Ramos (cell line): ENCODE results near the gene EPHX1.

Experiments used
- in situ Hi-C: fragments of 300-500 bp; cut with MboI; formaldehyde crosslinking; loops from one replicate; pipeline ENCODE4 v1.14.3; 2022; ENCODE audit warnings: low sequenced_read_pairs; ENCODE audit not compliant: unreplicated experiment

The EPHX1 gene

DNA sequence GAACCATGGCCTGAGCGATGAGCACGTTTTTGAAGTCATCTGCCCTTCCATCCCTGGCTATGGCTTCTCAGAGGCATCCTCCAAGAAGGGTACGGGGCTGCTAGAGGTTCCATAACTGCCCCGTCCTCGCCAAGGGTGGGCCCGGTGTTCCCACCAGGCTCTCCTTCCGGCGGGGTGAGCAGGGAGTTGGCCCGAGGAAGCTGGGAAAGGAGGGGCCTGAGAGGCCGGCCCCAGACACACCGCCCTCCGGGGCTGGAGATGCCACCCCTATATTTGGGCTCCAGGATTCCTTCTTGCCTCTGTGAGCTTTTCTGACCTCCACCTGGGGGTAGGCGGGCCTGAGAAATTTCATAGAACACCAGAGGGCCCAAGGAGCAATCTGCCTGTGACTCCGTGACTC is 28.9 kb downstream of the EPHX1 start:
- in situ Hi-C loops, result no loop called here

GRCh38 chr1:225840223-225840610 is 30.3 kb downstream of the EPHX1 start:
- in situ Hi-C loops, result no loop called here

GRCh38 chr1:225840713-225841112 is 30.8 kb downstream of the EPHX1 start:
- in situ Hi-C loops, result no loop called here

- in situ Hi-C loops, result no loop called here
These were observed 32.1 kb downstream of the EPHX1 start for GRCh38 chr1:225842074-225842473.

GRCh38 chr1:225842788-225843425 is 33.0 kb downstream of the EPHX1 start:
- in situ Hi-C loops, result no loop called here

DNA sequence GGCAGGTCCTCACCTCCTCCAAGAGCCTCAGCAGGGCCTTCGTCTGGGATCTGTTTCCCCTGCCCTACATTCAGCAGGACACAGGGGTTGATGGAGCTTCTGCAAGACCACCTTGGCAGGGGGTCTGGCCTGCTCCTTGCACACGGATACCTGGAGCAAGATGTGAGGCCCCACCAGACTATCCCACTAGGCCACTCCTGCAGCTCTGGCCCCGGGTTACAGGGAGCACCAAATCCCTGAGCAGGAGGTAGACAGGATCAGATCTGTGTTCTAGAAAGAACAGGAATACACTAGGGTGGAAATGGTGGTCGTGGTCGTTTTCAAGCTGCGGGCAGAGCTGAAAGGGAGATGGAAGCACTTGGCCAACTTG is 33.5 kb downstream of the EPHX1 start:
- in situ Hi-C loops, result no loop called here

DNA sequence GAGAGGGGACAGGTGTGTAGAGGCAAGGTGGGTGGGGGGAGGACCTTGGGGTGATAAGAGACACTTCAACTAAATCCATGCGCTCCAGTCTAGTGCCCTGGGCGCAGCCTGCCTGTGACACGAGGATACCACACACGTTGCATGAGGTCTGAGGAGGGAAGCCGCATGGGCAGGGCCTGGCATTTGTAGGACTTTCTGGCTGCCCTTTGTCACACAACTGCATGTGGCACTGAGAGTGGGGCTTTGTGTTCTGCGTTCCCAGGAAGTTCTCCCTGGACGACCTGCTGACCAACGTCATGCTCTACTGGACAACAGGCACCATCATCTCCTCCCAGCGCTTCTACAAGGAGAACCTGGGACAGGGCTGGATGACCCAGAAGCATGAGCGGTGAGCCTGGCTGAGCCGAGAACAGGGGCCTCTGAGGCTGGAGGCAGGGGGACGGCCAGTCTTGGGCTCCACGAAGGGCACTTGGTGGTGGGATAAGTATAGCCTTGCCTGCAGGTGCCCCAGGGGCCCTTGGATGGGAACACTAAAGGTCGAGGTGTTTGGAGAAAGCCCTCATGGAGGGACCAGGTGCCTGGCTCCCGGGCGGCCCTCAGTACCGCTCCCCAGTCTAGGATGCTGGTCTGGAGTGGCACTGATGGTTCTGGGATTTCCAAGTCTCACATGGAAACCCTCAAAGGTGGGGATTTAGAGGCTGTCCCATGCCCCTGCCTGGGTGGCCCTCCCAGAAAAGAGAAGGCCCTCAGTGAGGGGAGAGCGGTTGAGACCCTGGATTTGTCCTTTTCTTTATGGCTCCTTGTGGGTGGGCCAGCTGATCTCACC is 34.5 kb downstream of the EPHX1 start:
- in situ Hi-C loops, result no loop called here

- in situ Hi-C loops, result no loop called here
These were observed 35.2 kb downstream of the EPHX1 start for GRCh38 chr1:225845097-225845496.

GRCh38 chr1:225845571-225846259 is 35.8 kb downstream of the EPHX1 start:
- in situ Hi-C loops, result no loop called here

DNA sequence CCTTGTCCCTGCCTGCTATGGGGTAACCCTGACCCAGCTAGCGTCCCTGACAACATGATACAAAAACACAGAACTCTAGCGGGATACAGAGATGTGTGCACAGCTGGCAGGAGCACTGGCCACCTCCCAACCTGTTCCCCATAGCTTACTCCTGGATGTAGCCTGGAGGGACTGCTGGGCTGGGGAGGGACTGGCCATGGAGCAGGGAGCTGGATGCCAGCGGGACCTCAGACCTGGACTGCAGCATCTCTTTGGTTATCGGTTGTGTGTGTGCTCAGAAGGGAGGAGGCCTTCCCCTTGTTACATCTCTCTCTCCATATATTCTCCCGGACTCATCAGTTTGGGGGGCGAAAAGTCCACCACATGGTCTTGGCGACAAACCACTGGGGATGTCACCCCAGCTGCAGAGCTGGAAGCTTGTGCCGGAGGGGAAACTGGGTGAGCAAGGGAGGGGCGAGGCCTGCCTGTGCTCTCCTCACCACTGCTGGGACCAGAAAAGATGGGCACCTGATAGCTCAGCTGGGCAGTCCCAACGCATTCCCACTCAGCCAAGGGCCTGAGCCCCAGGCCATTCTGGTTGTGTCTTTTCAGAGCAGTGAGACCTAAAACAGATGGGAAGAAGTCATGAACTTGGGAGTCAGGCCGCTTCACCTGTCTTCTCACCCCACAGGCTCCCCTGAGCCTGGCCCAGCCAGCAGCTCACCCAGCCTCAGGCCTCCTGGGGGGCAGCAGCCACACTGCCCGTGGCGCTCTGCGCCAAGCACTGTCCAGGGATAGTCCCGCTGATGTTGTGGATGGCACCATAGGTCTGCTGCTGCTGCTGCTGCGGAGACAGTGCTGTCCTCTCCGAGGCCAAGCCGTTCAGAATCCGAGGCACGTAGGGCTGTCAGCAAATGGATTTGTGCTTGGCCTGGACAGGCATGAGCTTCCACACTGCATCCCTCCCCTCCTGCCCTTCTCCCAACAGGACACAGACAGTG is 36.7 kb downstream of the EPHX1 start:
- in situ Hi-C loops, result no loop called here

- in situ Hi-C loops, result no loop called here
These were observed 37.7 kb downstream of the EPHX1 start for GRCh38 chr1:225847610-225848009.

DNA sequence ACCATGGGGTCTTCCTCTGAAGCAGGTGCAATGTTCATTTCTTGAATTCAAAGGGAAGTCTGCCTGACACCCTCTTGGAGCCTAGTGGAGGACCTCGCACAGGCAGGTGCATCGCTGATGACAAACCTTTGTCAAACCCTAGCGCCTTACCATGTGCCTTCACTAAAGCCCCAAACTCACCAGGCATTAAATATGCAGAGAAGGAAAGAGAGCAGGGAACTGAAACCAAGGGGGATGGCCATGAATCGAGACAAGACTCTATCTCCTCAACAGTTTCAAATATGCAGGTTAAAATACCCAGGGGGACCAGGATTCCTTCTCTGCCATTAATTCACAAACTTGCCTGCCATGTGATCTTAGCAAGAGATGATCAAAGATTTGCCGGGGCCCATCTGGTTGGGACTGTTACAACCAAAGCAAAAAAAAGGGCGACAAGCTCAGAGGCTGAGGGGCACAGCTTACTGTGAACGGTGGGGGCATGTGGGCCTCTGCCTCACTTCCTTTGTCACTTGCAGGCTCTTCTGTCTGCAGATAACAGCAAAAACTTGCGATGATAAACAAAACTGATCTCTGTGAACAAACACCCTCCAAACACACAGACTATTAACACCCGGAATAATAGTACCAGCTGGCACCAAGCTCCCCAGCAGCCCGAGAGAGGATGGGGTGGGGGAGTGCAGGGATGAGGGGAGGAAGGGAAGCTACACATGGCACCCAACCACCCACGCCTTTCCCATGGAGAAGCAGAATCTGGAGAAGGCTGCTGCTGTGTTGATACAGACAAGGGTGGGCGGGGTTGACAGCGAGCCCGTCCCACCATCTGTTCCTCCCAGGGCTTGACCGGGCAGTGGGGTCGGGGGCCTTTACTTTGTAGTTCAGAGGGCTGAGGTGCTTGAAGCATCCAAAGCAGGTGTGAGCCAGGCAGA is 38.4 kb downstream of the EPHX1 start:
- in situ Hi-C loops, result no loop called here

GRCh38 chr1:225849925-225850324 is 40.0 kb downstream of the EPHX1 start:
- in situ Hi-C loops, result no loop called here

DNA sequence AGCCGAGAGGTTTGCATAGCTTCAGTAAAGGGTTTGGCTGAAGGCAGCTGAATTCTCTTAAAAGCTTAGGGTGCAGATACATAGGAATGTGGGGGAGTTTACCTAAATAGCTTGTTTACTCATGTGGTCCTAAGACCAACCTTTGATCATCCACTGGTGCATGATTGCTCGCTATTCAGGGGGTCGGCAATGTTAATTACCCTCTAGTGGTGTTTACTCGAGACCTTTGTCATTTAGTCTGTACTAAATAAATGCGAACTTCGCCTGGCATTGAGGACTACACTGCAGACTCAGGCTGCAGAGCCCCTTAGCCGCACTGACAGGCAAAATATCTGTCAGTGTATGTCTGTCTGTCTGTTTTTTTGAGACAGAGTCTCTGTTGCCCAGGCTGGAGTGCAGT is 40.4 kb downstream of the EPHX1 start:
- in situ Hi-C loops, result no loop called here

DNA sequence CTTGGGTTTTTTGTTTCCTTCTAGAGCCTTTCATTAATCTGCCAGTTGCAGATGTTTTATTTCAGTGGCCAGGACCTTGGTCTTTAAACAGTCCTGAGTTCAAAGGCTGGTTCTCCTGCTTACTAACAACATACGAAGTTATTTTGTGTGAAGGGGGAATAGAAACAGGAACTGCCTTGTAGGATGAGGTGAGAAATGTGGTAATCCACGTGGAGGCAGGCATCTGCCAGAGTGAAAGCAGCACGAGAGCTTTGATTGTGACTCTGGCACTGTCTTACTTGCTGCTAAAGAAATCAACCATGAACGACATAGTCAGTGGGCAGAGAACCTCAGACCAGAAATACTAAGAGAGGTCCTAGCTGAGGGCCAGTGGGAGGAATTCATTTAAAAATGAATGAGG is 41.9 kb downstream of the EPHX1 start:
- in situ Hi-C loops, result no loop called here

DNA sequence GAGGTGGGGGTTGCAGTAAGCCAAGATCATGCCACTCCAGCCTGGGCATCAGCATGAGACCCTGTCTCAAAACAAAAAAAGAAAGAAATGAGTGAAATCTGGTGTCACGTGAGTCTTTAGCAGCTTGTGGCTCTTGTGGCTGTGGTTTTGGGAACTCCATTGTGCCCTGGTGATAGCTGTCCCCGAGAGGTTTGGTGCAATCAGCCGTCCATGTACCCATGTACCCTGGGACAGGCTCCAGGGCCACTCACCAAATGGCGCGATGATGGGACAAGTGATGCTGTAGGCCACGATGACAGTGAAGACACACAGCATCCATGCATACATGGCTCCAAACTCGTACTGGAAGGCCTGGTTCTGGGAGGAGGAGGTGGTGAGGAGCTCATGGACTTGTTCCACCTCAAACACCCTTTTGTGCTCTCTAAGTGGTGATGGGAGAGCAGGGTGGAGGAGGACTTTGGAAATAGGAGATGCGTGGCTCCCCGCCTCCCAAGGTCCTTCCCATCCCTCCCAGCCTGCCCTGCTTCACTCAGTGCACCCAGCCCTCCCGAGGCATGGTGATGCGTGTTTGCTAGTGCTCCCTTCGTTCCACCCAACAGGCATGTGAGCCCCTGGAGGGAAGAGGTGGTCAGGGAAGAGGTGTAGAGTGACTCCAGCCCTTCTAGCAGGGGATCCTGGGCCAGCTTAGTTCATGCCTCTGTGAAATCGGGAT is 42.6 kb downstream of the EPHX1 start:
- in situ Hi-C loops, result no loop called here

DNA sequence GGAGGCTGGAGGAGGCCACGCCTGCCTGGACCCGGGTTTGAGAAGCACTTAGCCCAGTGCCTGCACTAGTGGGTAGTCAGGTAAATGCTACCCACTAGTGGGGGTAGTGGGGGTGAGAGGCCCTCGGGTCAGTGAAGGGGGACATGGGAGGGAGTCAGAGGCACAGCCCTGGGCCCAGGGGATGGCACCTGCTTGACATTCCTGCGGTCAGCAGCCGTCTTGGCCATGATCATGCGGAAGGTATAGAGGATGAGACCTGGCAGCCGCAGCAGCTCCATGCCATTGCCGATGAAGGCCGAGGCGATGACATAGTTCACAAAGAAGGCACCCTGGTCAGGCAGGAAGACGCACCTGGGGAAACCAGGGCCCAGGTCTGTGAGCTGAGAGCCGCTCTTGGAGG is 43.5 kb downstream of the EPHX1 start:
- in situ Hi-C loops, result no loop called here

DNA sequence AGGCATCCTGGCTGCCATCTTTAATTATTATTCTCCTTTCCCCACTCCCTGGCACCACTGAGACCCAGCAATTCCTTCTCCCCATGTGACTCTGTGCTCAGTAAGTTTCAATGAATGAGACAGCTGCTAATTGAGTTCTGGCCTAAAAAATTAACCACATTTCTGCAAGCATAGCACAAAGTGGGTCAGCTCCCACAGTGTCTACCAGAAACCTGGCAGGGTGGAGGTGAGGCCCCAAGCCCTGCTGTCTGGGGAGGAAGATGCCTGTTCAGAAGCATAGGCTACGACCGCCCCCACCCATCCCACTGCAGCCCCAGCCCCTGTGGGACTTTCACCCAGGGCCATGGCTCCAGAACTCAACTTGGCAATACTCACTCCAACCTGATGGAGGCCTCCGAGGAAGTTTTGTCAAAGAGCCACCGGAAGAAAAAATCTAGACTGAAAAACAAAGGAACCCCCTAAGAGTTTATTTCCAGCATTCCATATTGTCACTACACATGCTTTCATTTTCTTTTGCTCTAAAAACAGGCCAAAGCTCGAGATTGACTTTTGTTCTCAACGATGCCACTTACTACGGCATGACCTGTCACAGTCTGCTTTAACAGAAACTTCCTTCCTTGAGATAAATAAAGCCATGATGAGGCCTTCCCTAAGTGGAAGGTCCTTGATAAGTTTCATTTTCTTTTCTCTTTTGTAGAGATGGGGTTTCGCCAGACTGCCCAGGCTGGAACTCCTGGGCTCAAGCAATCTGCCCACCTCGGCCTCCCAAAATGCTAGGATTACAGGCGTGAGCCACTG is 45.8 kb downstream of the EPHX1 start:
- in situ Hi-C loops, result no loop called here
